GM12875 (cell line): ENCODE measurements around the gene CMIP.

Experiments used
- H3K4me3 ChIP-seq: one replicate; pipeline ENCODE4 v1.5.1; 2011; ENCODE audit warnings: low read depth, low read length, control low read depth
- CTCF ChIP-seq: IDR thresholded peaks from 2 replicates; pipeline ENCODE4 v1.5.1; 2011; ENCODE audit warnings: low read depth, mild to moderate bottlenecking, control low read depth, inconsistent platforms, low read length, moderate library complexity, borderline replicate concordance; ENCODE audit not compliant: insufficient read depth

CMIP gene

GRCh38 chr16:81526199-81526598, 81.6 kb downstream of the CMIP start:
- no peak overlapping the region for H3K4me3 ChIP-seq

GRCh38 chr16:81526935-81527334, 82.3 kb downstream of the CMIP start:
- H3K4me3 ChIP-seq: no peak overlapping the region
- TF ChIP-seq CTCF: no peak

More at GRCh38 chr16:81526199-81526598, 81.6 kb downstream of the CMIP start:
- no peak for TF ChIP-seq CTCF

- no peak overlapping the region for H3K4me3 ChIP-seq
- no peak for TF ChIP-seq CTCF
These were observed 83.0 kb downstream of the CMIP start for GRCh38 chr16:81527477-81528178.

GRCh38 chr16:81528256-81528655, 83.6 kb downstream of the CMIP start:
- no peak for TF ChIP-seq CTCF
- H3K4me3 ChIP-seq: no peak overlapping the region

- TF ChIP-seq CTCF: no peak
- no peak overlapping the region for H3K4me3 ChIP-seq
These were observed 85.7 kb downstream of the CMIP start for GRCh38 chr16:81530296-81530721.

- no peak for TF ChIP-seq CTCF
- no peak overlapping the region for H3K4me3 ChIP-seq
These were observed 86.2 kb downstream of the CMIP start for GRCh38 chr16:81530814-81531213.

GRCh38 chr16:81531419-81531821, 86.8 kb downstream of the CMIP start:
- no peak for TF ChIP-seq CTCF
- no peak overlapping the region for H3K4me3 ChIP-seq
